ENCODE results near the gene STK32B.

The STK32B gene

GRCh38 chr4:5473125-5473524, 421.8 kb downstream of the STK32B start:
- Histone ChIP-seq H3K27ac (no peak overlapping the region), H3K4me3 (ENCODE audit: low read depth, low read length) (no peak overlapping the region), H3K4me2 (ENCODE audit: low read length) (no peak overlapping the region), H3K4me1 (no peaks in the 10 kb centered on the region), H3K79me2 (no peaks in the 10 kb centered on the region), H3K27me3 (ENCODE audit: control insufficient read depth, insufficient read depth, low read length) (no peaks in the 10 kb centered on the region), H3K9me3 (ENCODE audit: control insufficient read depth, low read length) (no peaks in the 10 kb centered on the region), H3K9ac (no peak overlapping the region), H3K36me3 (ENCODE audit: control insufficient read depth, insufficient read depth, low read length) (no peaks in the 10 kb centered on the region), H2AFZ (no peak overlapping the region)
- TF ChIP-seq CTCF (IDR thresholded peaks at IDR 0.05) = no peak

GRCh38 chr4:5474756-5475155, 423.5 kb downstream of the STK32B start:
- no peak overlapping the region for H3K4me2 ChIP-seq (ENCODE audit: low read length)
- no peak overlapping the region for H3K27ac ChIP-seq
- H3K4me1 ChIP-seq = no peaks in the 10 kb centered on the region
- H2AFZ ChIP-seq = no peak overlapping the region
- H3K9ac ChIP-seq = no peak overlapping the region
- no peaks in the 10 kb centered on the region for H3K9me3 ChIP-seq (ENCODE audit: control insufficient read depth, low read length)
- no peaks in the 10 kb centered on the region for H3K27me3 ChIP-seq (ENCODE audit: control insufficient read depth, insufficient read depth, low read length)
- H3K4me3 ChIP-seq (ENCODE audit: low read depth, low read length) = no peak overlapping the region
- no peak for TF ChIP-seq CTCF (IDR thresholded peaks at IDR 0.05)
- H3K36me3 ChIP-seq (ENCODE audit: control insufficient read depth, insufficient read depth, low read length) = no peaks in the 10 kb centered on the region
- H3K79me2 ChIP-seq = no peaks in the 10 kb centered on the region

GRCh38 chr4:5477613-5478012, 426.3 kb downstream of the STK32B start:
- no peak overlapping the region for H3K9ac ChIP-seq
- no peak overlapping the region for H3K4me2 ChIP-seq (ENCODE audit: low read length)
- H3K4me3 ChIP-seq (ENCODE audit: low read depth, low read length) = no peak overlapping the region

DNA sequence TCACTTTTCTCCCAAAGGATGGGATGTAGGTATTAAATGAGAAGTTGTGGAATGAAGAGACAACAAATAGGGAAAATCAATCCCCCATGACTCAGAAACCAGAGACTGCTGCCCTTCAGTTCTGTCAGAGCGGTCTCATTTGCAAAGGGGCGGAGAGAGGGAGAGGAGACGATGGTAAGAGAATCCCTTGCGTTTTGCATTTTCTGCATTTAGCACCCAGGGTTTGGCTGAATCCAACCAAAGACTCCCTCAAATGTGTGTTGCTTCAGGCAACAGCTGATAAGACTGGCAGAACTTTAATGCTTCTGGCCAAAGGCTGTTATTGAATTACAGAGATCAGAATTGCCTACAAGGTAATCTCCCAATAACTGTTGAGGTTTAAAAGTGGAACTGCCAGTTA, 426.9 kb downstream of the STK32B start:
- H3K4me3 ChIP-seq (ENCODE audit: low read depth, low read length) = no peak overlapping the region
- no peaks in the 10 kb centered on the region for H3K27me3 ChIP-seq (ENCODE audit: control insufficient read depth, insufficient read depth, low read length)
- no peak overlapping the region for H3K4me2 ChIP-seq (ENCODE audit: low read length)
- H3K9ac ChIP-seq = no peak overlapping the region
- H3K9me3 ChIP-seq (ENCODE audit: control insufficient read depth, low read length) = no peaks in the 10 kb centered on the region
- TF ChIP-seq CTCF (IDR thresholded peaks at IDR 0.05) = no peak
- no peaks in the 10 kb centered on the region for H3K36me3 ChIP-seq (ENCODE audit: control insufficient read depth, insufficient read depth, low read length)
- H3K4me1 ChIP-seq = no peaks in the 10 kb centered on the region
- no peak overlapping the region for H2AFZ ChIP-seq
- no peaks in the 10 kb centered on the region for H3K79me2 ChIP-seq
- H3K27ac ChIP-seq = no peak overlapping the region

More at GRCh38 chr4:5477613-5478012, 426.3 kb downstream of the STK32B start:
- Histone ChIP-seq H3K79me2 (no peaks in the 10 kb centered on the region), H2AFZ (no peak overlapping the region), H3K9me3 (ENCODE audit: control insufficient read depth, low read length) (no peaks in the 10 kb centered on the region), H3K36me3 (ENCODE audit: control insufficient read depth, insufficient read depth, low read length) (no peaks in the 10 kb centered on the region), H3K27me3 (ENCODE audit: control insufficient read depth, insufficient read depth, low read length) (no peaks in the 10 kb centered on the region), H3K27ac (no peak overlapping the region), H3K4me1 (no peaks in the 10 kb centered on the region)
- no peak for TF ChIP-seq CTCF (IDR thresholded peaks at IDR 0.05)

DNA sequence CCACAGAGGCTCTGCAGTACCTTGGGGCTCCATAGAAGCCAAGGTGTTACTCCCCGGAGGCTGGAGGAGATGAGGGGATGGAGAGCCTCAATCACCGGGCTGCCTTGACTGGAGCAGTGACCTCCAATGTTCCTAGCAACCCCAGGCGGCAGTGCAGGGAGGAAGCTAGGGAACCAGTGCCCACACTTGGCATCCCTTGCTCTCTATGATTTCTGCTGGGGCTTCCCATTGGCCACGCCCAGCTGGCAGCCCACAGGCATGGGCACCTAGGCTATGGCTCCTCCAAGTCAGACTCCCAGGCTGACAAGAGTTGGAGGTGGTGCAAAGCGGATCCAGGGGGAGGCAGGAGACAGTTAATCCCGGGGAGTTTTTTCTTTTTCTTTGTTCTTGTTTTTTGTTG, 427.4 kb downstream of the STK32B start:
- no peaks in the 10 kb centered on the region for H3K79me2 ChIP-seq
- H3K9ac ChIP-seq = no peak overlapping the region
- H2AFZ ChIP-seq = no peak overlapping the region
- no peak overlapping the region for H3K27ac ChIP-seq
- H3K4me2 ChIP-seq (ENCODE audit: low read length) = no peak overlapping the region
- no peaks in the 10 kb centered on the region for H3K9me3 ChIP-seq (ENCODE audit: control insufficient read depth, low read length)
- H3K27me3 ChIP-seq (ENCODE audit: control insufficient read depth, insufficient read depth, low read length) = no peaks in the 10 kb centered on the region
- no peaks in the 10 kb centered on the region for H3K4me1 ChIP-seq
- H3K4me3 ChIP-seq (ENCODE audit: low read depth, low read length) = no peak overlapping the region
- no peaks in the 10 kb centered on the region for H3K36me3 ChIP-seq (ENCODE audit: control insufficient read depth, insufficient read depth, low read length)
- no peak for TF ChIP-seq CTCF (IDR thresholded peaks at IDR 0.05)
